Adrenal gland (tissue), 5 donors: ENCODE results near the gene ATP8B3.
A peak's percentile ranks its signal among the peaks of the same experiment; 100 is the strongest.

Experiments used
- CTCF ChIP-seq, 6 experiments: fragments of 450-650 bp in 4 of 6; fragments of 200-600 bp in 2 of 6; sonication (generic) in 1 of 6; IDR thresholded peaks; 1 replicate in 5 of 6; 2 replicates in 1 of 6; pipeline versions ENCODE4 v1.5.1 to v1.8.0; 2016 to 2021; ENCODE audit warnings: antibody characterized with exemption in 6 of 6, mild to moderate bottlenecking in 2 of 6, moderate library complexity in 1 of 6
- POLR2A ChIP-seq, 2 donors: fragments of 450-650 bp; IDR thresholded peaks; one replicate each; pipeline ENCODE4 v1.6.1; 2017; ENCODE audit warnings: antibody characterized with exemption in 2 of 2, mild to moderate bottlenecking in 2 of 2, moderate library complexity in 1 of 2
- donor health status: DM: no; HTN: no; CAD: no.

- TF ChIP-seq CTCF (IDR thresholded peaks at IDR 0.05) (no peak), POLR2A (IDR thresholded peaks at IDR 0.05) (peak; percentile 22 to 84)
Observed at GRCh38 chr19:1833540-1833939, 21.5 kb upstream of the ATP8B3 start.
